Smooth muscle cell (in vitro differentiated cells): ENCODE data around the gene MYZAP. TPM values are rescaled to one million over a fixed set of nuclear protein-coding genes. Genes with fewer than 3 reads are reported as not detected.

Experiments
- DNase-seq: peaks from one replicate; lab custom pipeline; 2025; ENCODE audit not compliant: unreplicated experiment; lab: John Stamatoyannopoulos, UW
- H2AFZ ChIP-seq: fragments of 200-600 bp; sonication (generic); 2 replicates; pipeline ENCODE4 v1.6.0; 2016; ENCODE audit warnings: antibody characterized with exemption, low read depth, mild to moderate bottlenecking
- H3F3A ChIP-seq: fragments of 200-600 bp; sonication (generic); 2 replicates; pipeline ENCODE4 v1.6.0; 2017; ENCODE audit warnings: antibody characterized with exemption, low read depth
- H3K27ac ChIP-seq: fragments of 200-600 bp; sonication (generic); 2 replicates; pipeline ENCODE4 v1.5.1; 2016; ENCODE audit warnings: low read depth, mild to moderate bottlenecking
- H3K27me3 ChIP-seq: fragments of 200-600 bp; sonication (generic); 2 replicates; pipeline ENCODE4 v1.6.1; 2016; ENCODE audit warnings: low read depth, mild to moderate bottlenecking
- H3K36me3 ChIP-seq: fragments of 200-600 bp; sonication (generic); 2 replicates; pipeline ENCODE4 v1.5.1; 2016; ENCODE audit warnings: low read depth
- H3K4me1 ChIP-seq: fragments of 200-600 bp; sonication (generic); 2 replicates; pipeline ENCODE4 v1.5.1; 2016; ENCODE audit warnings: low read depth
- H3K4me2 ChIP-seq: fragments of 200-600 bp; sonication (generic); 2 replicates; pipeline ENCODE4 v1.6.0; 2016; ENCODE audit warnings: mild to moderate bottlenecking
- H3K4me3 ChIP-seq: fragments of 200-600 bp; sonication (generic); 2 replicates; pipeline ENCODE4 v1.5.1; 2016; ENCODE audit warnings: mild to moderate bottlenecking
- H3K79me2 ChIP-seq: fragments of 200-600 bp; sonication (generic); 2 replicates; pipeline ENCODE4 v1.6.0; 2016; ENCODE audit warnings: low read depth, mild to moderate bottlenecking
- H3K9ac ChIP-seq: fragments of 200-600 bp; sonication (generic); 2 replicates; pipeline ENCODE4 v1.6.0; 2016; ENCODE audit warnings: low read depth
- H3K9me3 ChIP-seq: fragments of 200-600 bp; sonication (generic); replicated peaks from 2 replicates; pipeline ENCODE4 v1.5.1; 2016; ENCODE audit warnings: low read depth
- H4K20me1 ChIP-seq: fragments of 200-600 bp; sonication (generic); 2 replicates; pipeline ENCODE4 v1.6.0; 2016; ENCODE audit warnings: low read depth
- CTCF ChIP-seq: fragments of 200-600 bp; sonication (generic); IDR thresholded peaks from 2 replicates; pipeline ENCODE4 v1.5.1; 2017; ENCODE audit warnings: borderline replicate concordance, mild to moderate bottlenecking, antibody characterized with exemption; ENCODE audit not compliant: insufficient read depth, poor library complexity, severe bottlenecking
- WGBS: methylation state at CpG from one replicate; pipeline ENCODE4 v1.1.7; 2016; ENCODE audit warnings: low lambda C conversion rate; 5-methylcytosine and 5-hydroxymethylcytosine counted together
- polyA plus RNA-seq: library from polyadenylated mRNA; unstranded; fragments of >200 nt; fragmentation: Nextera tagmentation; extraction: Ambion mirVana; gene quantifications from 2 replicates; pipeline ENCODE4 v1.2.1, GENCODE V29; 2016
- total RNA-seq: library from RNA; depleted of rRNA; stranded (reverse); fragments of >200 nt; gene quantifications from 2 replicates; pipeline ENCODE4 v1.2.3, GENCODE V29; 2014

MYZAP gene
- total and polyA plus RNA-seq, 2 experiments from 2014 or later, result 0.09 to 0.65 TPM

- H3K9ac ChIP-seq, result peak overlapping the region; percentile 50
- H3F3A ChIP-seq, result peaks cover 8% of the 10 kb centered on the region
- H3K36me3 ChIP-seq, result no peaks in the 10 kb centered on the region
- no peak for TF ChIP-seq CTCF
- H3K4me1 ChIP-seq, result peaks cover 5% of the 10 kb centered on the region
- no peak for DNase-seq
- 36% methylated on average over 7 of the region's 7 CpGs for WGBS
- peak overlapping the region; percentile 20 for H3K4me2 ChIP-seq
- no peak overlapping the region for H3K4me3 ChIP-seq
- H4K20me1 ChIP-seq, result no peaks in the 10 kb centered on the region
- H3K27me3 ChIP-seq, result no peaks in the 10 kb centered on the region
- peak overlapping the region; percentile 76 for H3K27ac ChIP-seq
- H3K79me2 ChIP-seq, result no peaks in the 10 kb centered on the region
- H3K9me3 ChIP-seq, result no peaks in the 10 kb centered on the region
- peak overlapping the region; percentile 79 for H2AFZ ChIP-seq
Measured at GRCh38 chr15:57685306-57686095, 93.8 kb downstream of the MYZAP start.

- Histone ChIP-seq H3K4me3 (peak overlapping the region; percentile 5), H3K9ac (peak overlapping the region; percentile 50), H3K4me1 (peaks cover 5% of the 10 kb centered on the region), H3K79me2 (no peaks in the 10 kb centered on the region), H2AFZ (peak overlapping the region; percentile 79), H3K36me3 (no peaks in the 10 kb centered on the region), H3K9me3 (no peaks in the 10 kb centered on the region), H3K4me2 (peak overlapping the region; percentile 20), H3K27ac (peak overlapping the region; percentile 76), H3K27me3 (no peaks in the 10 kb centered on the region), H4K20me1 (no peaks in the 10 kb centered on the region), H3F3A (peaks cover 8% of the 10 kb centered on the region)
- TF ChIP-seq CTCF, result no peak
- 49% methylated on average over 4 of the region's 4 CpGs for WGBS
- DNase-seq, result no peak
Measured at GRCh38 chr15:57686657-57687056, 95.0 kb downstream of the MYZAP start.

- Histone ChIP-seq H3K27ac (no peak overlapping the region), H2AFZ (no peak overlapping the region), H3K9ac (no peak overlapping the region), H3K4me2 (no peak overlapping the region), H3K9me3 (no peaks in the 10 kb centered on the region), H3K79me2 (no peaks in the 10 kb centered on the region), H3F3A (peaks cover 5% of the 10 kb centered on the region), H3K4me3 (no peak overlapping the region), H4K20me1 (no peaks in the 10 kb centered on the region), H3K27me3 (no peaks in the 10 kb centered on the region), H3K36me3 (no peaks in the 10 kb centered on the region), H3K4me1 (peaks cover 5% of the 10 kb centered on the region)
- no peak for TF ChIP-seq CTCF
- 92% methylated on average over 6 of the region's 6 CpGs for WGBS
- DNase-seq, result no peak
Measured at GRCh38 chr15:57690341-57690966, 98.8 kb downstream of the MYZAP start.
